Tibial nerve (tissue), 4 donors: ENCODE results near the gene MYH6. TPM values are rescaled to one million over a fixed set of nuclear protein-coding genes. Genes with fewer than 3 reads are reported as not detected.
"Not testable (repeated sequence)": the region's sequence is repeated elsewhere in the genome, so short reads cannot be mapped to it uniquely, and the experiment has no call there.

Experiments
- DNase-seq, 2 donors: peaks; one replicate each; pipeline ENCODE4 v3.0.0-alpha.2; 2019; ENCODE audit warnings: low spot score in 2 of 2
- H3K27ac ChIP-seq, 4 donors: fragments of 200-600 bp; sonication (generic) in 3 of 4; one replicate each; pipeline ENCODE4 v1.5.1; 2017 to 2019; ENCODE audit warnings: mild to moderate bottlenecking in 1 of 4
- H3K27me3 ChIP-seq, 2 donors: fragments of 200-600 bp; sonication (generic) in 1 of 2; one replicate each; pipeline versions ENCODE4 v1.5.1 to v1.6.0; 2017 to 2019
- H3K36me3 ChIP-seq, 3 donors: fragments of 200-600 bp; sonication (generic); one replicate each; pipeline ENCODE4 v1.5.1; 2018 to 2019
- H3K4me1 ChIP-seq, 4 donors: fragments of 200-600 bp; sonication (generic) in 3 of 4; one replicate each; pipeline ENCODE4 v1.5.1; 2017 to 2019
- H3K4me3 ChIP-seq, 4 donors: fragments of 200-600 bp; sonication (generic) in 3 of 4; one replicate each; pipeline ENCODE4 v1.5.1; 2017 to 2019; ENCODE audit warnings: mild to moderate bottlenecking in 1 of 4, moderate library complexity in 1 of 4
- H3K9me3 ChIP-seq, 4 donors: fragments of 200-600 bp; sonication (generic) in 3 of 4; one replicate each; pipeline ENCODE4 v1.5.1; 2017 to 2019
- EP300 ChIP-seq, 2 donors: sonication (generic); formaldehyde crosslinking; IDR thresholded peaks; one replicate each; pipeline ENCODE4 v1.6.1; 2017; ENCODE audit warnings: antibody characterized with exemption in 2 of 2, mild to moderate bottlenecking in 1 of 2
- POLR2A ChIP-seq, 2 donors: fragments of 450-650 bp; IDR thresholded peaks; one replicate each; pipeline ENCODE4 v1.6.1; 2017; ENCODE audit warnings: antibody characterized with exemption in 2 of 2, mild to moderate bottlenecking in 2 of 2, moderate library complexity in 2 of 2
- WGBS, 2 donors: methylation state at CpG; one replicate each; pipeline ENCODE4 v1.1.5; 2018; 5-methylcytosine and 5-hydroxymethylcytosine counted together
- total RNA-seq, 4 donors: library from RNA; depleted of rRNA; stranded (reverse); fragments of >200 nt; gene quantifications; one replicate each; pipeline ENCODE4 v1.1.0, GENCODE V29; 2016
- TF ChIP-seq, protein P1 (sequence below), 5 experiments: fragments of 200-600 bp in 3 of 5; fragments of 450-650 bp in 2 of 5; sonication (generic) in 3 of 5; IDR thresholded peaks; one replicate each; pipeline ENCODE4 v1.5.1; 2016 to 2019; ENCODE audit warnings: antibody characterized with exemption in 5 of 5, mild to moderate bottlenecking in 3 of 5, moderate library complexity in 2 of 5

MYH6 gene
- total RNA-seq, 4 donors from 2014 or later: 0.30 TPM; not detected in 3

- H3K4me1 ChIP-seq: no peaks in the 10 kb centered on the region
- 70 to 75% methylated on average over 4 of the region's 4 CpGs for WGBS, 2 donors
- TF ChIP-seq POLR2A (IDR thresholded peaks at IDR 0.05) (no peak), EP300 (IDR thresholded peaks at IDR 0.05) (no peak)
- TF ChIP-seq, protein P1, sequence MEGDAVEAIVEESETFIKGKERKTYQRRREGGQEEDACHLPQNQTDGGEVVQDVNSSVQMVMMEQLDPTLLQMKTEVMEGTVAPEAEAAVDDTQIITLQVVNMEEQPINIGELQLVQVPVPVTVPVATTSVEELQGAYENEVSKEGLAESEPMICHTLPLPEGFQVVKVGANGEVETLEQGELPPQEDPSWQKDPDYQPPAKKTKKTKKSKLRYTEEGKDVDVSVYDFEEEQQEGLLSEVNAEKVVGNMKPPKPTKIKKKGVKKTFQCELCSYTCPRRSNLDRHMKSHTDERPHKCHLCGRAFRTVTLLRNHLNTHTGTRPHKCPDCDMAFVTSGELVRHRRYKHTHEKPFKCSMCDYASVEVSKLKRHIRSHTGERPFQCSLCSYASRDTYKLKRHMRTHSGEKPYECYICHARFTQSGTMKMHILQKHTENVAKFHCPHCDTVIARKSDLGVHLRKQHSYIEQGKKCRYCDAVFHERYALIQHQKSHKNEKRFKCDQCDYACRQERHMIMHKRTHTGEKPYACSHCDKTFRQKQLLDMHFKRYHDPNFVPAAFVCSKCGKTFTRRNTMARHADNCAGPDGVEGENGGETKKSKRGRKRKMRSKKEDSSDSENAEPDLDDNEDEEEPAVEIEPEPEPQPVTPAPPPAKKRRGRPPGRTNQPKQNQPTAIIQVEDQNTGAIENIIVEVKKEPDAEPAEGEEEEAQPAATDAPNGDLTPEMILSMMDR (IDR thresholded peaks at IDR 0.05): no peak
- H3K36me3 ChIP-seq: no peaks in the 10 kb centered on the region
- H3K4me3 ChIP-seq: no peak overlapping the region
- H3K27me3 ChIP-seq: peaks cover 0 to 8% of the 10 kb centered on the region in 2 donors
- no peak overlapping the region for H3K27ac ChIP-seq
- no peaks in the 10 kb centered on the region for H3K9me3 ChIP-seq
- DNase-seq: no peak
Observed at GRCh38 chr14:23403908-23404307, 4.2 kb downstream of the MYH6 start.

DNA sequence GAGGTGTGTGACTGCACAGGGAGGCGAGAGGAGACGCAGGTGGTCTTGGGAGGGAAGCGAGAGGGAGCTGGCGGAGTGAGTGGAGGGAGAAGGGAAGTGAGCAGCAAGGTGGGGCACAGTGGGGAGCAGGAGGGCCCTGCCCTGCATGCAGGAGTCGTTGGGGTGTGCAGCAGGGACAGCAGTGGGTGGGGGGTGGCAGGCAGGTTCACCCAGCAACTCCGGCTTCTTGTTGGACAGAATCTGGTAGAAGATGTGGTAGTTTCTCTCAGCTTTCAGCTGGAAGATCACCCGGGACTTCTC, 5.0 kb downstream of the MYH6 start:
- Histone ChIP-seq H3K9me3 (no peaks in the 10 kb centered on the region), H3K36me3 (no peaks in the 10 kb centered on the region), H3K4me1 (no peaks in the 10 kb centered on the region), H3K27me3 (peaks cover 0 to 8% of the 10 kb centered on the region in 2 donors), H3K4me3 (no peak overlapping the region), H3K27ac (no peak overlapping the region)
- TF ChIP-seq POLR2A (IDR thresholded peaks at IDR 0.05): no peak
- no peak for TF ChIP-seq EP300 (IDR thresholded peaks at IDR 0.05)
- TF ChIP-seq, protein P1 (IDR thresholded peaks at IDR 0.05): no peak
- WGBS, 2 donors: 57 to 58% methylated on average over 7 of the region's 7 CpGs
- no peak for DNase-seq

GRCh38 chr14:23402296-23403138, 5.6 kb downstream of the MYH6 start:
- Histone ChIP-seq H3K27me3 (peaks cover 0 to 8% of the 10 kb centered on the region in 2 donors), H3K4me1 (no peaks in the 10 kb centered on the region), H3K4me3 (no peak overlapping the region), H3K9me3 (no peaks in the 10 kb centered on the region), H3K27ac (no peak overlapping the region), H3K36me3 (no peaks in the 10 kb centered on the region)
- no peak for DNase-seq
- no peak for TF ChIP-seq EP300 (IDR thresholded peaks at IDR 0.05)
- no peak for TF ChIP-seq POLR2A (IDR thresholded peaks at IDR 0.05)
- TF ChIP-seq, protein P1 (IDR thresholded peaks at IDR 0.05): no peak
- 67% methylated on average over 24 to 25 of the region's 25 CpGs for WGBS, 2 donors

DNA sequence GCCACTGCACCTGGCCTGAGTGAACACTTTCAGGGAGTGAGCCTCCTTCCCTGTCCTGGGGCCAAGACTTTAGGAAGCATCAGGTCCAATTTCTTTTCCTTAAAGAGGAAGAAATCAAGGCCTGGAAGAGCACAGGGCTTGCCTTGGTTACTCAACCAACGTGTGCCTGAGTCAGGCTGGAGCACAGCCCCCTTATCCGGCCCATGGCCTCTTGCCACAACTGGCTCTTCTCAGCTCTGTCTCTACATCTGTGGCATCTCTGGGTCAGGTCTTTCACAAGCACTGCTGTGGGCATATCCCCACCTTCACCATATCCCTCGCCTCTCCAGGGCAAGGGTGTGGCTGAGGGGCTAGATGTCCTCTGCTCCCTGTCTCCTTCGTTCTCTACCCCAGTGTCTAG, 6.8 kb downstream of the MYH6 start:
- DNase-seq: no peak
- H3K4me1 ChIP-seq: no peaks in the 10 kb centered on the region
- TF ChIP-seq POLR2A (IDR thresholded peaks at IDR 0.05) (no peak), EP300 (IDR thresholded peaks at IDR 0.05) (no peak)
- TF ChIP-seq, protein P1 (IDR thresholded peaks at IDR 0.05): no peak
- H3K36me3 ChIP-seq: no peaks in the 10 kb centered on the region
- WGBS, 2 donors: 79 to 81% methylated on average over 4 of the region's 4 CpGs
- no peak overlapping the region for H3K27ac ChIP-seq
- H3K27me3 ChIP-seq: peaks cover 0 to 8% of the 10 kb centered on the region in 2 donors
- H3K9me3 ChIP-seq: no peaks in the 10 kb centered on the region
- no peak overlapping the region for H3K4me3 ChIP-seq

GRCh38 chr14:23400496-23401149, 7.5 kb downstream of the MYH6 start:
- H3K27ac ChIP-seq, H3K9me3 ChIP-seq, DNase-seq, H3K4me1 ChIP-seq, H3K4me3 ChIP-seq, H3K27me3 ChIP-seq, H3K36me3 ChIP-seq: not testable (repeated sequence)
- WGBS, 2 donors: 83 to 87% methylated on average over 14 to 16 of the region's 16 CpGs
